ENCODE results near the gene CAMTA1.
"Not testable (repeated sequence)": the region's sequence is repeated elsewhere in the genome, so short reads cannot be mapped to it uniquely, and the experiment has no call there.

The CAMTA1 gene

DNA sequence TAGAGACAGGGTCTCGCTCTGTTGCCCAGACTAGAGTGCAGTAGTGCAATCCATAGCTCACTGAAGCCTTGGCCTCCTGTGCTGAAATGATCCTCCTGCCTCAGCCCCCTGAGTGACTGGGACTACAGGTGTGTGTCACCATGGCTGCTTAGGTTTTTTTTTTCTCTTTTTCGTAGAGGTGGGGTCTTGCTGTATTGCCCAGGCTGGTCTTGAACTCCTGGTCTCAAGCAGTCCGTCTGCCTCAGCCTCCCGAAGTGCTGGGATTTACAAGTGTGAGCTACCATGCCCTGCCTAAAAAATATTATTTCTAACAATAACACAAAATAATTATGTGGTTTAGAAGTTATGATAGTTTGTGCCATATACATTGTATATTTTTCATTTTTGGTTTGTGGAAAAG is 9.9 kb downstream of the CAMTA1 start:
- ATAC-seq (no peak), DNase-seq (ENCODE audit: low spot score in 2 of 2) (no peak)
- no peaks in the 10 kb centered on the region for H3K9me3 Mint-ChIP-seq
- H3K27ac Mint-ChIP-seq = no peak overlapping the region
- no peak overlapping the region for H3K4me3 Mint-ChIP-seq
- H3K36me3 Mint-ChIP-seq = peaks cover 42% of the 10 kb centered on the region
- H3K4me1 Mint-ChIP-seq = peaks cover 27% of the 10 kb centered on the region

DNA sequence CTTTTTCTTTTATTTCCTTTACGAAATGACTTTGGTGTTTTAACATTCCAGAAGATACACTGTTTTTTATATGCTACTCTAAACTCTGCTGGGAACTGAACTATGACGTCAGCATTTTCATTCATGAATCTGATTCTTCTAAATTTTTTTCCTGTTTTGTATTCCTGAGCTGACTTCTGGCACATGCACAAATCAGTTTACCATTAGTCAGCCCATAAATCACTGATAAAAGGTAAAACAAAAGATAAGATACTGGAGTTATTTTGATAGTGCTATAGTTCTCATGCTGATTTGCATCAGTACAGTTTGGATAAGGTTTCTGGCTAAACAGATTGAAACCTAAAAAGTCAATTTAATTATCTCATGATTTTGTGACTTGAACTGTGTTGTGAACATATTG is 10.4 kb downstream of the CAMTA1 start:
- H3K4me1 Mint-ChIP-seq = peaks cover 26% of the 10 kb centered on the region
- H3K27ac Mint-ChIP-seq = no peak overlapping the region
- peaks cover 42% of the 10 kb centered on the region for H3K36me3 Mint-ChIP-seq
- no peak overlapping the region for H3K4me3 Mint-ChIP-seq
- no peaks in the 10 kb centered on the region for H3K9me3 Mint-ChIP-seq
- DNase-seq (ENCODE audit: low spot score in 2 of 2) = no peak
- no peak for ATAC-seq

DNA sequence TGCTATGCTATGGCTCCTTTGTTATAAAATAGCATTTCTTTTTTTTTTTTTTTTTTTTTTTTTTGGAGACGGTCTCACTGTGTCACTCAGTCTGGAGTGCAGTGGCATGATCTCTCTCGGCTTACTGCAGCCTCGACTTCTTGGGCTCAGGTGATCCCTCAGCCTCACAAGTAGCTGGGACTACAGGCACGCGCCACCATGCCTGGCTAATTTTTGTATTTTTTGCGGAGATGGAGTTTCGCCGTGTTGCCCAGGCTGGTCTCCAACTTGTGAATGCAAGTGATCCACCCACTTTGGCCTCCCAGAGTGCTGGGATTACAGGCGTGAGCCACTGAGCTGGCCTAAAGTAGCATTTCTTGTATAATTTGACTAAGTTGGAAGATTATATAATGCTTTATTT is 10.8 kb downstream of the CAMTA1 start:
- H3K9me3 Mint-ChIP-seq = no peaks in the 10 kb centered on the region
- H3K36me3 Mint-ChIP-seq = peaks cover 42% of the 10 kb centered on the region
- no peak overlapping the region for H3K27ac Mint-ChIP-seq
- DNase-seq (ENCODE audit: low spot score in 2 of 2) (no peak), ATAC-seq (no peak)
- no peak overlapping the region for H3K4me3 Mint-ChIP-seq
- peaks cover 22% of the 10 kb centered on the region for H3K4me1 Mint-ChIP-seq

DNA sequence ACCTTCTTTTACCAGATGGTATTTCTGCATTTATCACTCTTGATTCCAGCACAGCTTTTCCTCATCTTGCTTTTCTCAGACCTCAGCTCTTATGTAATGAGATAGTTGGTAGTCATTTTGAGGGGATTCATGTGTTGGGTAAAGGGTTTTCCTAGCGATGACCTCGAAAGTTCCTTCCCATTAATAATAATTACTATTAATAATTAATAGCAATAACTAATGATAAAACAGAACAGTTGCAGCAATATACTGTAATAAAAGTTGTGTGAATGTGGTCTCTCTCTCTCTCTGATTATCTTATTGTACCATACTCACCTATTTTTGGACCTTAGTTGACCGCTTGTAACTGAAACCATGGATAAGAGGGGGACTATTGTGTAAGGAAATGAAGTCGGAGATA is 14.2 kb downstream of the CAMTA1 start:
- H3K27ac Mint-ChIP-seq = no peak overlapping the region
- H3K4me1 Mint-ChIP-seq = peaks cover 23% of the 10 kb centered on the region
- no peaks in the 10 kb centered on the region for H3K9me3 Mint-ChIP-seq
- H3K4me3 Mint-ChIP-seq = no peak overlapping the region
- peaks cover 22% of the 10 kb centered on the region for H3K36me3 Mint-ChIP-seq
- ATAC-seq (no peak), DNase-seq (ENCODE audit: low spot score in 2 of 2) (no peak)

DNA sequence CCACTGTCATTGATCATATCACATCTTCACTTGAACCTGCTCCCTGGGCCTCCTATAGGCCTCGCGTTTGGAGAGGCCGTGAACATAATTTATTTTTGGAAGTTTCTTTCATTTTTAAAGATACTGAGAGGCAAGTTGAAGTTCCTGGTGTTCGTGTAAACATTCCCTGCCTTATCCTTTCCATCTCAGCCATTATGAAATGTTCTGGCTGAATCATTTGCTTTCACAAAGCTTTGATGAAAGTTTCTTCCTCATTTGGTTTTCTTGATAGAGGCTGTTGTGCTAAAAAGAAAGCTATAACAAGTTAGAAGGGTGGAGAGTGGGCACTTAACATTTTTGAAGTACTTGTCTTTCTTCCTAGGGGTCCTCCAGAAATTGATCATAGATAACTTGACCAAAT is 15.5 kb downstream of the CAMTA1 start:
- H3K4me3 Mint-ChIP-seq = no peak overlapping the region
- no peaks in the 10 kb centered on the region for H3K9me3 Mint-ChIP-seq
- DNase-seq (ENCODE audit: low spot score in 2 of 2) (no peak), ATAC-seq (no peak)
- no peak overlapping the region for H3K27ac Mint-ChIP-seq
- H3K36me3 Mint-ChIP-seq = peaks cover 12% of the 10 kb centered on the region
- peaks cover 36% of the 10 kb centered on the region for H3K4me1 Mint-ChIP-seq

DNA sequence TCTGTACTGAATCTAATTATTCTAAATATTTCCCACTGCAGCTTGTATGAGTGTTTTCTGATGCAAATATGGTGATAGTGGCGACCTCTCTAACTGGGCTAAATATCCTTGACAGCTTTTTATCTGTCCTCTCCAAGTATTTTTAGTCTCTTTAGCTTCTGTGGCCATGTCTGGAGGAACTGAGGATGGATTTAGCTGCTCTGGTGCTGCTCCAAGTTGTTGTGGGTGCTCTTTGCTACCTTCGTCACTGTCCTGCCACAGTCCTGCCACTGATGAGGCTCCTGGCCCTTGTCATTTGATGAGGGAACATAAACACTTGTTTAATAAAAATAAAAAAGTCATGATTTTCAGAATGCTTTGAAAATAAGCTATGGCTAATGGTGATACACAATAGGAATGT is 15.9 kb downstream of the CAMTA1 start:
- Mint-ChIP-seq H3K27ac (no peak overlapping the region), H3K4me3 (no peak overlapping the region), H3K9me3 (no peaks in the 10 kb centered on the region), H3K4me1 (peaks cover 40% of the 10 kb centered on the region), H3K36me3 (peaks cover 9% of the 10 kb centered on the region)
- ATAC-seq (no peak), DNase-seq (ENCODE audit: low spot score in 2 of 2) (no peak)

DNA sequence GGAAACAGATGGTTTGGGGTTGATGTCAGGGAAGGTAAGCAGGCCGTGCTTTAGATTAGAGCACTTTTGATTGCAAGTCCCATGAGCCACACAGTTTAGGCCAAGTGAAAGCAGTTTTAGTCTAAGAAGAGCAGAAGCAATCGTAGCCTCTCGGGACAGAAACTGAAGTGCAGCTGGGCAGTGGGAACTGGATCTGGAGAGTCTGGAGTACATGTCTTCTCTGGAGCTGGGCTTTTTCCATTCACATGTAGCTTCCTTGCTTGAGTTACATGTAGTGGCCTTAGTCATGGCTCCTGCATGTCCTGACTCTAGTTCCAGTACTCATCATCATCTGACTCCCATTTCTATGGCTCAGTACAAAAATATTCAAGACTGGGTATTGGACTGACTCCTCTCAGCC is 16.7 kb downstream of the CAMTA1 start:
- Mint-ChIP-seq H3K36me3 (peaks cover 9% of the 10 kb centered on the region), H3K4me1 (peaks cover 43% of the 10 kb centered on the region), H3K27ac (no peak overlapping the region), H3K4me3 (no peak overlapping the region), H3K9me3 (no peaks in the 10 kb centered on the region)
- ATAC-seq (no peak), DNase-seq (ENCODE audit: low spot score in 2 of 2) (no peak)

DNA sequence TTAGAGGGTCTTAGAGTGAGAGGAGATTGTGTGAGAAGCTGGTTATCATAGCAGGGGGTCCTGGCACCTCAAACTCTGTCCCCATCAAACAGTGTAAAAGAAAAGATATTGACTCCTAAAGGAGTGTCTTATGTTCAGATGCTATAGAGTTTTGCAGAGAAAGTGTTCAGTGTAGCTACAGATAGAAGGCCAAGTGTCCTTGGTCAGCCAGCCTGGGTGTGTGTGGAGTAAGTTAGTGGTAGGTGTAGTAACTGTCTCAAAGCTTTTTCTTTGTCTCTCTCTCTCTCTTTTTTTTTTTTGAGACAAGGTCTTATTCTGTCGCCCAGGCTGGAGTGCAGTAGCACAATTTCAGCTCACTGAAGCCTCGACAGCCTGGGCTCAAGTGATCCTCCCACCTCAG is 17.2 kb downstream of the CAMTA1 start:
- peaks cover 43% of the 10 kb centered on the region for H3K4me1 Mint-ChIP-seq

DNA sequence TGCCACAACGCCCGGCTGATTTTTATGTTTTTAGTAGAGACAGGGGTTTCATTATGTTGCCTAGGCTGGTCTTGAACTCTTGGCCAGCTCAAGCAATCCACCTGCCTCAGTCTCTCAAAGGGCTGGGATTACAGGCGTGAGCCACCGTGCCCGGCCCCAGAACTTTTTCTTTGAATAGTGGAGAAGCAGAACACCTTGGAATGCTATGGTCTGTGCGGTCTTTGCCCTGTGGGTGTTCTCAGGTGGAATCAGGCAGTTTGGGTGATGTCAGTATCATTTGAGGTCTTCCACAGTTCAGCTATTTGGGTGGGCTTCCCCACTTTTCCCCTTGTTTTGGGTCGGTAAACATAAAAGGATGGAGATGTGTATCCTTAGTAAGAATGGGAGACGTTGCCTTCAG is 17.6 kb downstream of the CAMTA1 start:
- H3K27ac Mint-ChIP-seq = no peak overlapping the region
- H3K9me3 Mint-ChIP-seq = no peaks in the 10 kb centered on the region
- ATAC-seq = no peak

More for the DNA sequence above, 17.2 kb downstream of the CAMTA1 start:
- no peak overlapping the region for H3K27ac Mint-ChIP-seq
- DNase-seq (ENCODE audit: low spot score in 2 of 2) = no peak
- peaks cover 8% of the 10 kb centered on the region for H3K36me3 Mint-ChIP-seq
- no peak for ATAC-seq
- no peak overlapping the region for H3K4me3 Mint-ChIP-seq
- no peaks in the 10 kb centered on the region for H3K9me3 Mint-ChIP-seq

DNA sequence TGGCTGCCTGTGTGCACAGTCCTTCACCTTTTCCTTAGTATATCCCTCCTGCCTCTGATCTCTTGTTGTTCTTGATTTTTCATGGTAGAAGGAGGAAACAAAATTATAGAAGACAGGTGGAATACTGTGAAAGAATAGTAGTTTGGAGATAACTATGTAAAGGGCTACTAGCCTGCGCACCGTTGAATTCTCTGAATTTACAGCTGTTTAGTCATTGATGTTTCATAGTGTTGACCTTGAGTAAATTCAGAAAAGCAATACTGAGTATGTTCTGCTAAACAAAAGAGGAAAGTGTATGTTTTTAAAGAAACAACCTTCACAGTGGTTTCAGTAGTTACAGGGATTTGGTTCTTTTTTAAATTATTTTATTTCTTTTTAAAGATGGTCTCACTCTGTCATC is 18.1 kb downstream of the CAMTA1 start:
- Mint-ChIP-seq H3K4me1 (peaks cover 43% of the 10 kb centered on the region), H3K27ac (no peak overlapping the region), H3K4me3 (no peak overlapping the region), H3K9me3 (no peaks in the 10 kb centered on the region), H3K36me3 (no peaks in the 10 kb centered on the region)
- DNase-seq (ENCODE audit: low spot score in 2 of 2) (no peak), ATAC-seq (peak; percentile 73)

More for the DNA sequence above, 17.6 kb downstream of the CAMTA1 start:
- Mint-ChIP-seq H3K4me1 (peaks cover 43% of the 10 kb centered on the region), H3K36me3 (peaks cover 4% of the 10 kb centered on the region), H3K4me3 (no peak overlapping the region)
- no peak for DNase-seq (ENCODE audit: low spot score in 2 of 2)

DNA sequence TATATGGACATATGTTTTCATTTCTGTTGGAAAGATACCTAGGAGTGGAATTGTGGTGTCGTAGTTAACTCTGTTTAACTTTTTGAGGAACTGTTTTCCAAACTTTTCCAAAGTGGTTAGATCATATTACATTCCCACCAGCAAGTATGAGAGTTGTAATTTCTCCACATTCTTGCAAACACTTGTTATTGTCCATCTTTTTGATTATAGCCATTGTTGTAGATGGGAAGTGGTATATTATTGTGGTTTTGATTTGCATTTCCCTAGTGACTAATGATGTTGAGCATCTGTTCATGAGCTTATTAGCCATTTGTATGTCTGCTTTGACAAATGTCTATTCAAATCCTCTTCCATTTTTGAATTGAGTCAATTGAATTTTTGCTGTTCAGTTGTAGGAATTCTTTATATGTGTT is 19.8 kb downstream of the CAMTA1 start:
- ATAC-seq (no peak), DNase-seq (ENCODE audit: low spot score in 2 of 2) (no peak)
- Mint-ChIP-seq H3K27ac (peak overlapping the region; percentile 58), H3K4me3 (no peak overlapping the region), H3K4me1 (peaks cover 38% of the 10 kb centered on the region), H3K9me3 (no peaks in the 10 kb centered on the region), H3K36me3 (no peaks in the 10 kb centered on the region)

DNA sequence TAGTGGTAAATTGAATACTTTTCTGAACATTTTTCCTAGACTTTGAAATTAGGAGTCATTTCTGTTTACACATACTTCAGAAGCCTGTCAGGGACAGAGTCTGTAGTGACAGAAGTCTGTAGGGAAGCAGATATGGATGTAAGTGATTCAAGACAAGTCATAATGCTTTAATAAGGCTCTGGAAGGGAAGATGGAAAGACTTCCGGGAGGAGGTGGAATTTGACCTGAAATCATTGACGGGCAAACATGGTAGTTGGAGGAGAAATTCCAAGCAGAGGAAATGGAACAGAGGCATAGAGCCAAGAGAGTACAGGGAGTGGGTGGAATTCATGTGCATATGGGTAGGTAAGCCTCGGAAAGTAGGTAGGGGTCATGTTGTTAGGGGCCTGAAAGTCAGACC is 22.5 kb downstream of the CAMTA1 start:
- H3K9me3 Mint-ChIP-seq = no peaks in the 10 kb centered on the region
- no peak for DNase-seq (ENCODE audit: low spot score in 2 of 2)
- peaks cover 5% of the 10 kb centered on the region for H3K36me3 Mint-ChIP-seq
- no peak for ATAC-seq
- no peak overlapping the region for H3K27ac Mint-ChIP-seq
- peaks cover 36% of the 10 kb centered on the region for H3K4me1 Mint-ChIP-seq
- no peak overlapping the region for H3K4me3 Mint-ChIP-seq

DNA sequence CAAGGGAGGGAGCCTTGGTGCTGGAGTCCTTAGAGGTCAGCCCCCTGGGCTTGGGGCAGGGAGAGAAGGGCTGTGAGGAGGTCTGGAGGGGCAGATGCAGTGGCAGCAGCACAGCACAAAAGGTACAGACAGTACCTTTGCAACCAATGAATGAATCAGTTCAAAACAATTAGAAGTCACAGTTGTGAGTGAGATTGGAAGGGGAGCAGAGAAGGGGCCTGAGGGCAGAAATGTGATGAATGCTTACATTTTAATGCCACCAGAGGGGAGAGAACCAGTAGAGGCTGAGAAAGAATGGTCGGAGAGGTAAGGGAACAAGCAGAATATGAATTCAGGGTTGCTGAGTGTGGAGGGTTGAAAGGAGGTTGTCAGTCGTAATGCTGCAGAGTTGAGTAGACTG is 24.2 kb downstream of the CAMTA1 start:
- DNase-seq (ENCODE audit: low spot score in 2 of 2) (no peak), ATAC-seq (no peak)
- peaks cover 34% of the 10 kb centered on the region for H3K4me1 Mint-ChIP-seq
- H3K27ac Mint-ChIP-seq = no peak overlapping the region
- H3K4me3 Mint-ChIP-seq = no peak overlapping the region
- H3K9me3 Mint-ChIP-seq = no peaks in the 10 kb centered on the region
- peaks cover 5% of the 10 kb centered on the region for H3K36me3 Mint-ChIP-seq

DNA sequence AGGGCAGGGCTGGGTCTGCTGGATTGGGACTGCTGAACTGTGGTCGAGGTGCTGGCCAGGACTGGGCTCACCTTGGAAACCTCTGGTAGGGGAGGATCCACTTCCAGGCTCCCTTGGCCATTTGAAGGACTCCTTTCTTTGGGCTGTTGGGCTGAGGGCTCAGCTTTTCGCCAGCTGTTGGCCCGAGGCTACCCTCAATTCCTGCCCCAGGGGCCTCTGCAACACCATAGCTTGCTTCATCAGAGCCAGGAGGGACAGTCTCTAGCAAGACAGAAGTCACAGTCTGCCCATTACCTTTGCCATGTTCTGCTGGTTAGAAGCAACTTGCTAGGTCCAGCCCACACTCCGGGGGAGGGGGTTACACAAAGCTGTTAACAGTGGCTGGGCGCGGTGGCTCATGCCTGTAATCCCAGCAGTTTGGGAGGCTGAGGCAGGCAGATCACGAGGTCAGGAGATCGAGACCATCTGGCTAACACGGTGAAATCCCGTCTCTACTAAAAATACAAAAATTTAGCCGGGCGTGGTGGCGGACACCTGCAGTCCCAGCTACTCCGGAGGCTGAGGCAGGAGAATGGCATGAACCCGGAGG is 25.0 kb downstream of the CAMTA1 start:
- DNase-seq (ENCODE audit: low spot score in 2 of 2); ATAC-seq; H3K9me3 Mint-ChIP-seq; H3K4me3 Mint-ChIP-seq; H3K27ac Mint-ChIP-seq; H3K36me3 Mint-ChIP-seq: not testable (repeated sequence)
- H3K4me1 Mint-ChIP-seq = peaks cover 27% of the 10 kb centered on the region

DNA sequence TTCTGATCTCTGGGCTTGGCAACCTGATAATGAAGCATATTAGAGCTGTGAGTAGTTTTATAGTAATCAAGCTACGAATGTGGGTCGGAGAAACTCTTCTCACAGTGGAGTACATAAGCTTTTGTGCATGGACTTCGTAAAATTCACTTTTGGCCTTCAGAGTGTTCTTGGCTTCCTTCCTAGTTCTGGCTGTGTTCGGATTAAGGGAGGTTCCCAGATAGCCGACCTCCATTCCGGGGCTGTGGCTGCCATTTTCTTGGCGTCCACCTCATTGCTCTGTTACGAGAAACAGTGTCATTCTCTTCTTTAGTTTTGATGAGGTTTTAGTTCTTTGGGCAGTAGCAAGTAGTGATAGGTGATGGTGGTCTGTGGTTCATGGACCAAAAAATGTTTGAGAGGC is 26.3 kb downstream of the CAMTA1 start:
- Mint-ChIP-seq H3K36me3 (peaks cover 5% of the 10 kb centered on the region), H3K9me3 (no peaks in the 10 kb centered on the region), H3K4me3 (no peak overlapping the region), H3K27ac (no peak overlapping the region), H3K4me1 (peaks cover 23% of the 10 kb centered on the region)
- DNase-seq (ENCODE audit: low spot score in 2 of 2) (no peak), ATAC-seq (no peak)

DNA sequence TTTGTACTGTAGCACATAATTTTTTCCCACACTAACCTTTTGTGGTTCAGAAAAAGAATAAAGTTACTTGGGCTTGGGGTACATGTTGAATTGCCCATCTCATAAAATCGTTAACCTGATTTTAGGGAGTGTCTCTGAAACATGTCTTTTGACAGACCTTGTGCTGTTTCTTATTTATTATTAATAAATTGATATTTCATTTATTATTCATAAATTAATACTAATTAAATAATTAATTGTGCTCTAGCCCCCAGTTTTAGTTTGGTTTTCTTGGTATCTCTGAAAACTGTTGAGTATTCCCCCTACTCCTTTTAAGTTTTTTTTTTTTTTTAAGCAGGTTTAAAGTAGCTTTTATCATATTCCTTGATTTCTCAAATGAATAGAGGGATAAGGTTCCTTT is 27.9 kb downstream of the CAMTA1 start:
- peaks cover 35% of the 10 kb centered on the region for H3K4me1 Mint-ChIP-seq
- H3K9me3 Mint-ChIP-seq = no peaks in the 10 kb centered on the region
- no peak overlapping the region for H3K4me3 Mint-ChIP-seq
- peaks cover 5% of the 10 kb centered on the region for H3K36me3 Mint-ChIP-seq
- H3K27ac Mint-ChIP-seq = no peak overlapping the region
- no peak for DNase-seq (ENCODE audit: low spot score in 2 of 2)
- no peak for ATAC-seq

DNA sequence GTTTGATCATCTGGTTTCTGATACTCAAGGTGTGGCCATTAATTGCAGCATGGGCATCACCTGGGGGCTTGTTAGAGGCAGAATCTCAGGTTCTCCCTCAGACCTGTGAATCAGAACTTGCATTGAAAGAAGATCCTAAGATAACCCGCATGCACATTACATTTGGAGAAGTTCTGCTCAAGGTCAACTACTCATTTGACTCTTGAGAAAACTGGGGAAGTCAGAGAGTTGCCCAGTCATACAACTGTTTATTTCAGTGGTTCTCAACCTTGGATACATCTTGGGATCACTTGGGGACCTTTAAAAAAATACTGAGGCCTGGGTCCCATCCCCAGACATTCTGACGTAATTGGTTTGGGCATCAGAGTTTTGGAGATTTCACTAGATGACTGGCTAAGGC is 30.5 kb downstream of the CAMTA1 start:
- H3K4me3 Mint-ChIP-seq = no peak overlapping the region
- peaks cover 51% of the 10 kb centered on the region for H3K4me1 Mint-ChIP-seq
- no peak for DNase-seq (ENCODE audit: low spot score in 2 of 2)
- ATAC-seq = no peak
- H3K9me3 Mint-ChIP-seq = no peaks in the 10 kb centered on the region
- no peak overlapping the region for H3K27ac Mint-ChIP-seq
- H3K36me3 Mint-ChIP-seq = peaks cover under 1% of the 10 kb centered on the region
